ENCODE results near the gene ATP2B3. TPM values are rescaled to one million over a fixed set of nuclear protein-coding genes. Genes with fewer than 3 reads are reported as not detected.
A peak's percentile ranks its signal among the peaks of the same experiment; 100 is the strongest.

ATP2B3 gene
- total RNA-seq, 1 donor from 2014 or later: 0.37 TPM

DNA sequence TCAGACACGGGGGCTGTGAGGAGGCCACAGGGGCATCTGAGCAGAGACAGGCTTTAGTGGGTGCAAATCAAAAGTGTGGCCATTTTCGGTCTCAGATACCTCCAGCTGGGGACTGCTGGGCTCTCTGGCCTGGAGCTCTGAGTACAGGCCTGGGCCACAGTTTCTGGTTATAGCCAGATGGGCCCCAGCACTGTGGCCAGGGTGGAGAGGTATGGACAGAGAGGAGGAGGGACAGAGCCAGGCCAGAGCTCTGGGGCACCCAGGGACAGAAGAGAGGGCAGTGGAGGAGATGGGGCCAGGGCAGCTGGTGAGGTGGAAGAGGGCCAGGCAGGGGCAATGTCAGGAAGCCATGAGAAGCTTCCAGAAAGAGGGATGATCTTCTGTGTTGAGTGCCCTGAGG lies 61.4 kb downstream of the ATP2B3 start:
- H3K27me3 Mint-ChIP-seq (ENCODE audit: low read depth): no peaks in the 10 kb centered on the region
- no peaks in the 10 kb centered on the region for H3K36me3 Mint-ChIP-seq (ENCODE audit: low read depth)
- no peak for DNase-seq (ENCODE audit: low spot score)
- TF ChIP-seq, protein P1, sequence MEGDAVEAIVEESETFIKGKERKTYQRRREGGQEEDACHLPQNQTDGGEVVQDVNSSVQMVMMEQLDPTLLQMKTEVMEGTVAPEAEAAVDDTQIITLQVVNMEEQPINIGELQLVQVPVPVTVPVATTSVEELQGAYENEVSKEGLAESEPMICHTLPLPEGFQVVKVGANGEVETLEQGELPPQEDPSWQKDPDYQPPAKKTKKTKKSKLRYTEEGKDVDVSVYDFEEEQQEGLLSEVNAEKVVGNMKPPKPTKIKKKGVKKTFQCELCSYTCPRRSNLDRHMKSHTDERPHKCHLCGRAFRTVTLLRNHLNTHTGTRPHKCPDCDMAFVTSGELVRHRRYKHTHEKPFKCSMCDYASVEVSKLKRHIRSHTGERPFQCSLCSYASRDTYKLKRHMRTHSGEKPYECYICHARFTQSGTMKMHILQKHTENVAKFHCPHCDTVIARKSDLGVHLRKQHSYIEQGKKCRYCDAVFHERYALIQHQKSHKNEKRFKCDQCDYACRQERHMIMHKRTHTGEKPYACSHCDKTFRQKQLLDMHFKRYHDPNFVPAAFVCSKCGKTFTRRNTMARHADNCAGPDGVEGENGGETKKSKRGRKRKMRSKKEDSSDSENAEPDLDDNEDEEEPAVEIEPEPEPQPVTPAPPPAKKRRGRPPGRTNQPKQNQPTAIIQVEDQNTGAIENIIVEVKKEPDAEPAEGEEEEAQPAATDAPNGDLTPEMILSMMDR (IDR thresholded peaks at IDR 0.05): no peak
- H3K4me1 Mint-ChIP-seq (ENCODE audit: low read depth): peaks cover 7% of the 10 kb centered on the region
- H3K27ac Mint-ChIP-seq (ENCODE audit: unreplicated experiment): no peak overlapping the region
- H3K9me3 Mint-ChIP-seq (ENCODE audit: low read depth): no peaks in the 10 kb centered on the region
- H3K4me3 Mint-ChIP-seq (ENCODE audit: unreplicated experiment): no peak overlapping the region

DNA sequence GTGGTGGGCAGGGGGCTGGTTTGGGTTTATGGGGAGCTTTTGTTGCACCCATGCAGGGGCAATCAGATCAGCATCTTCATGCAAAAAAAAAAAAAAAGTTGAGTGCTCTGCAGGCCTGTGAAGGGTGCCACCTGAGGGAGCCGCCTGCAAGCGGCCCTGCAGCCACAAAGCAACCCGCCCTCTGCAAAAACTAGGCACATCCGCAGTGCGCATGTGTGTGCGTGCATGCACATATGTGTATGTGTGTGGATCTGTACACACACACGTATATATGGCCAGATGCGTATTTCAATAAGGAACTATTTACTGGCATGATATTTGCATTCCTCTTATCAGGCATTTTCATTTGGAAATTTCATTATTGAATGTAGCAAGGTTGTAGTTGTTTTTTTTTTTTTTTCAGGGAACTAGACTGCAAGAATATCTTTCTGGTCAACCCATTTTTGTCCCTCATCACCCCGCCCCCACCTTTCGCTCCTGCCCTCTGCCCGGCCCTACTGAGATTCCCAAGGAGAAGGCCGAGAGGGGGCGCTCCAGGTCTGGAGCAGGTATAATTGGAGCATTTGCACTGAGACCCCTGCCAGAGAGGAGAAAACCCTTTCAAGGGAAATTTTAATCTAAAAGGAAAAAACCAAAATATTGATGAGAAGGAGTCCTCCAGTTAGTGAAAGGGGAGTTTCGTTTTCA lies 63.4 kb downstream of the ATP2B3 start:
- no peak for DNase-seq (ENCODE audit: low spot score)
- Mint-ChIP-seq H3K27me3 (ENCODE audit: low read depth) (no peaks in the 10 kb centered on the region), H3K27ac (ENCODE audit: unreplicated experiment) (no peak overlapping the region), H3K9me3 (ENCODE audit: low read depth) (peaks cover 5% of the 10 kb centered on the region), H3K4me1 (ENCODE audit: low read depth) (peaks cover 7% of the 10 kb centered on the region), H3K4me3 (ENCODE audit: unreplicated experiment) (no peak overlapping the region), H3K36me3 (ENCODE audit: low read depth) (no peaks in the 10 kb centered on the region)
- TF ChIP-seq, protein P1 (IDR thresholded peaks at IDR 0.05): peak; percentile 19

DNA sequence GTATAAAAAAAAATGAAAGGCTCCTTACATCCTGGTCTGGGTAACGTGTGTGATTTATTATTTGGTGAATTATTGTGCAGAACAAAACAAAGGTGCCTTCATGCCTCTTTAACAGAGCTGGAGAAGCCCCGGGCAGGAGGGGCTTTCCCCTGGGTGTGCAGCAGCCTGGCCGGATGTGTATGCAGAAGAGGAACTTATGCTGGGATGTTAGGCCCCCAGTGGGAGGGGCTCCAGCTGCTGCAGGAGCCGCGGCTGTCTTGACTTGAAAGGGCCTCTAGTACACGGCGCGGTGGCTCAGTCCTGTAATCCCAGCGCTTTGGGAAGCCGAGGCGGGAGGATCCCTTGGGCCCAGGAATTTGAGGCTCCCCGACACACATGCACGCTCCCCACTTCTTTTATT lies 65.5 kb downstream of the ATP2B3 start:
- peaks cover 4% of the 10 kb centered on the region for H3K36me3 Mint-ChIP-seq (ENCODE audit: low read depth)
- TF ChIP-seq, protein P1 (IDR thresholded peaks at IDR 0.05): no peak

DNA sequence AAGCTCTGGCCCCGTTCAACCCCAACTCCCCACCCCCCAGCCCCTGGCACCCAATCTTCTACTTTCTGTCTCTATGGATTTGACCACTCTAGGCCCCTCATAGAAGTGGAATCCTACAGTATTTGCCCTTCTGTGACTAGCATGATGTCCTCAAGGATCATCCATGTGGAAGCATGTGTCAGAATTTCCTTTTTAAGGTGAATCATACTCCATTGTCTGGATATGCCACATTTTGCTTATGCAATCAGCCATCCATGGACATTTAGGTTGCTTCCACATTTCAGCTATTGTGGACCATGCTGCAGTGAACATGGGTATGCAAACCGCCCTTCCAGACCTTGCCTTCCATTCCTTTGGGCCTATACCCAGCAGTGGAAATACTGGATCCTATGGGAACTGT lies 66.0 kb downstream of the ATP2B3 start:
- Mint-ChIP-seq H3K4me3 (ENCODE audit: unreplicated experiment) (no peak overlapping the region), H3K9me3 (ENCODE audit: low read depth) (peaks cover 5% of the 10 kb centered on the region), H3K27me3 (ENCODE audit: low read depth) (no peaks in the 10 kb centered on the region), H3K4me1 (ENCODE audit: low read depth) (peaks cover 7% of the 10 kb centered on the region), H3K27ac (ENCODE audit: unreplicated experiment) (no peak overlapping the region), H3K36me3 (ENCODE audit: low read depth) (peaks cover 10% of the 10 kb centered on the region)
- TF ChIP-seq, protein P1 (IDR thresholded peaks at IDR 0.05): no peak
- DNase-seq (ENCODE audit: low spot score): no peak

More for the DNA sequence above, 65.5 kb downstream of the ATP2B3 start:
- no peaks in the 10 kb centered on the region for H3K27me3 Mint-ChIP-seq (ENCODE audit: low read depth)
- no peak overlapping the region for H3K27ac Mint-ChIP-seq (ENCODE audit: unreplicated experiment)
- DNase-seq (ENCODE audit: low spot score): no peak
- H3K4me3 Mint-ChIP-seq (ENCODE audit: unreplicated experiment): no peak overlapping the region
- H3K4me1 Mint-ChIP-seq (ENCODE audit: low read depth): peaks cover 7% of the 10 kb centered on the region
- H3K9me3 Mint-ChIP-seq (ENCODE audit: low read depth): peaks cover 5% of the 10 kb centered on the region

DNA sequence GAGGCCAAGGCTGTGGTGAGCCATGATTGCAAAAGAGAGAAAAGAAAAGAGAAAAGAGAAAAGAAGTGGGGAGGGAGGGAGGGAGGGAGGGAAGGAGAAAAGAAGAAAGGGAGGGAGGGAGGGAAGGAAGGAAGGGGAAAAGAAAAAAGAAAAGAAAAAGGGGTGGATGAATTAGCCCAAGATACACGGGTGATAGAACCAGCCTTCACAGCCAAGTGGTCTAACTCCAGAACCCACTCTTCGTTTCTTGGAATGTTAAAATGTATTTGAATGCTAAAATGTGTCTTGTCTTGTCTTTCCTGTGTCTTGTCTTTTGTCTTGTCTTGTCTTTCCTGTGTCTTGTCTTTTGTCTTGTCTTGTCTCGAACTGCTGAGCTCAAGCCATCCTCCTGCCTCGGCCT lies 68.4 kb downstream of the ATP2B3 start:
- H3K4me3 Mint-ChIP-seq (ENCODE audit: unreplicated experiment): no peak overlapping the region
- H3K36me3 Mint-ChIP-seq (ENCODE audit: low read depth): peaks cover 10% of the 10 kb centered on the region
- H3K27me3 Mint-ChIP-seq (ENCODE audit: low read depth): no peaks in the 10 kb centered on the region
- H3K9me3 Mint-ChIP-seq (ENCODE audit: low read depth): peaks cover 5% of the 10 kb centered on the region
- H3K27ac Mint-ChIP-seq (ENCODE audit: unreplicated experiment): no peak overlapping the region
- DNase-seq (ENCODE audit: low spot score): no peak
- H3K4me1 Mint-ChIP-seq (ENCODE audit: low read depth): peaks cover 7% of the 10 kb centered on the region
- TF ChIP-seq, protein P1 (IDR thresholded peaks at IDR 0.05): no peak
